Smooth muscle cell (in vitro differentiated cells): ENCODE data around the gene METTL25. TPM values are rescaled to one million over a fixed set of nuclear protein-coding genes. Genes with fewer than 3 reads are reported as not detected.

Experiments
- DNase-seq: peaks from one replicate; lab custom pipeline; 2025; ENCODE audit not compliant: unreplicated experiment; lab: John Stamatoyannopoulos, UW
- H2AFZ ChIP-seq: fragments of 200-600 bp; sonication (generic); 2 replicates; pipeline ENCODE4 v1.6.0; 2016; ENCODE audit warnings: antibody characterized with exemption, low read depth, mild to moderate bottlenecking
- H3F3A ChIP-seq: fragments of 200-600 bp; sonication (generic); 2 replicates; pipeline ENCODE4 v1.6.0; 2017; ENCODE audit warnings: antibody characterized with exemption, low read depth
- H3K27ac ChIP-seq: fragments of 200-600 bp; sonication (generic); 2 replicates; pipeline ENCODE4 v1.5.1; 2016; ENCODE audit warnings: low read depth, mild to moderate bottlenecking
- H3K27me3 ChIP-seq: fragments of 200-600 bp; sonication (generic); 2 replicates; pipeline ENCODE4 v1.6.1; 2016; ENCODE audit warnings: low read depth, mild to moderate bottlenecking
- H3K36me3 ChIP-seq: fragments of 200-600 bp; sonication (generic); 2 replicates; pipeline ENCODE4 v1.5.1; 2016; ENCODE audit warnings: low read depth
- H3K4me1 ChIP-seq: fragments of 200-600 bp; sonication (generic); 2 replicates; pipeline ENCODE4 v1.5.1; 2016; ENCODE audit warnings: low read depth
- H3K4me2 ChIP-seq: fragments of 200-600 bp; sonication (generic); 2 replicates; pipeline ENCODE4 v1.6.0; 2016; ENCODE audit warnings: mild to moderate bottlenecking
- H3K4me3 ChIP-seq: fragments of 200-600 bp; sonication (generic); 2 replicates; pipeline ENCODE4 v1.5.1; 2016; ENCODE audit warnings: mild to moderate bottlenecking
- H3K79me2 ChIP-seq: fragments of 200-600 bp; sonication (generic); 2 replicates; pipeline ENCODE4 v1.6.0; 2016; ENCODE audit warnings: low read depth, mild to moderate bottlenecking
- H3K9ac ChIP-seq: fragments of 200-600 bp; sonication (generic); 2 replicates; pipeline ENCODE4 v1.6.0; 2016; ENCODE audit warnings: low read depth
- H3K9me3 ChIP-seq: fragments of 200-600 bp; sonication (generic); replicated peaks from 2 replicates; pipeline ENCODE4 v1.5.1; 2016; ENCODE audit warnings: low read depth
- H4K20me1 ChIP-seq: fragments of 200-600 bp; sonication (generic); 2 replicates; pipeline ENCODE4 v1.6.0; 2016; ENCODE audit warnings: low read depth
- WGBS: methylation state at CpG from one replicate; pipeline ENCODE4 v1.1.7; 2016; ENCODE audit warnings: low lambda C conversion rate; 5-methylcytosine and 5-hydroxymethylcytosine counted together
- polyA plus RNA-seq: library from polyadenylated mRNA; unstranded; fragments of >200 nt; fragmentation: Nextera tagmentation; extraction: Ambion mirVana; gene quantifications from 2 replicates; pipeline ENCODE4 v1.2.1, GENCODE V29; 2016
- total RNA-seq: library from RNA; depleted of rRNA; stranded (reverse); fragments of >200 nt; gene quantifications from 2 replicates; pipeline ENCODE4 v1.2.3, GENCODE V29; 2014
- TF ChIP-seq, protein P1 (sequence below): fragments of 200-600 bp; sonication (generic); IDR thresholded peaks from 2 replicates; pipeline ENCODE4 v1.5.1; 2017; ENCODE audit warnings: borderline replicate concordance, mild to moderate bottlenecking, antibody characterized with exemption; ENCODE audit not compliant: insufficient read depth, poor library complexity, severe bottlenecking

METTL25 gene
- total and polyA plus RNA-seq, 2 experiments from 2014 or later: 6.2 to 14.7 TPM

DNA sequence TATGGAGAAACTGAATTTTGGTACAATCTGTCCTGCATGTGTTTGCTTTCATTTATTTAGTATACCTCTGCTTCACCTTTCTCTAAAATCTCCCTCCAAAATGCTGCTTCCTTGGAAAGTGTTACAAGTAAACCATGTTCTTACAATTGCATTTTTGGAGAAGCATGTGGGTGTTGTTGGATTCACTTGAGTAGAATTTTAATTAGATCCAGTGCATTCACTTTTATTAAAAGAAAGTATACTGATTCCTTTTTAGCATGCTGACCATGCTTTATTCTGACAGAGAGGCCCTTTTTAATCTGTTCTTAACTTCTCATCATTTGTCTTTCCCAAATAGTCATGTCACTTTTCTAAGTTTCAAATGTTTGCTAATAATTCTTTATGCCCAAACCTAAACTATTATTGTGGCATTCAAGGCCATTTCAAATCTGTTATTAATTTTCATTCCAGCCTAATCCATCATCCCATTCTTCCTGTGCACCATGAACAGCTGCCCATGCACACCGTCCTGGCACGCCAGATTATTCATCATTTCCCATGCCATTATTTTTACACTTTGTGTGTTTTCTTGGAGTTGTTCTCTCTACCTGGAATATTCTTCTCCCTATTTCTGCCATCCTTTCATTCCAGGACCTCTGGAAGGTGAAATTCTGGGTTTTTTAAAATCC is 90.7 kb downstream of the METTL25 start:
- Histone ChIP-seq H3K4me3 (no peak overlapping the region), H3K36me3 (no peaks in the 10 kb centered on the region), H3F3A (no peaks in the 10 kb centered on the region), H3K27ac (no peak overlapping the region), H4K20me1 (no peaks in the 10 kb centered on the region), H3K27me3 (no peaks in the 10 kb centered on the region), H3K4me1 (no peaks in the 10 kb centered on the region), H3K79me2 (no peaks in the 10 kb centered on the region), H2AFZ (no peak overlapping the region), H3K9me3 (no peaks in the 10 kb centered on the region), H3K4me2 (no peak overlapping the region), H3K9ac (no peak overlapping the region)
- TF ChIP-seq, protein P1, sequence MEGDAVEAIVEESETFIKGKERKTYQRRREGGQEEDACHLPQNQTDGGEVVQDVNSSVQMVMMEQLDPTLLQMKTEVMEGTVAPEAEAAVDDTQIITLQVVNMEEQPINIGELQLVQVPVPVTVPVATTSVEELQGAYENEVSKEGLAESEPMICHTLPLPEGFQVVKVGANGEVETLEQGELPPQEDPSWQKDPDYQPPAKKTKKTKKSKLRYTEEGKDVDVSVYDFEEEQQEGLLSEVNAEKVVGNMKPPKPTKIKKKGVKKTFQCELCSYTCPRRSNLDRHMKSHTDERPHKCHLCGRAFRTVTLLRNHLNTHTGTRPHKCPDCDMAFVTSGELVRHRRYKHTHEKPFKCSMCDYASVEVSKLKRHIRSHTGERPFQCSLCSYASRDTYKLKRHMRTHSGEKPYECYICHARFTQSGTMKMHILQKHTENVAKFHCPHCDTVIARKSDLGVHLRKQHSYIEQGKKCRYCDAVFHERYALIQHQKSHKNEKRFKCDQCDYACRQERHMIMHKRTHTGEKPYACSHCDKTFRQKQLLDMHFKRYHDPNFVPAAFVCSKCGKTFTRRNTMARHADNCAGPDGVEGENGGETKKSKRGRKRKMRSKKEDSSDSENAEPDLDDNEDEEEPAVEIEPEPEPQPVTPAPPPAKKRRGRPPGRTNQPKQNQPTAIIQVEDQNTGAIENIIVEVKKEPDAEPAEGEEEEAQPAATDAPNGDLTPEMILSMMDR: no peak
- no peak for DNase-seq
- WGBS: 98% methylated on average over 2 of the region's 2 CpGs

DNA sequence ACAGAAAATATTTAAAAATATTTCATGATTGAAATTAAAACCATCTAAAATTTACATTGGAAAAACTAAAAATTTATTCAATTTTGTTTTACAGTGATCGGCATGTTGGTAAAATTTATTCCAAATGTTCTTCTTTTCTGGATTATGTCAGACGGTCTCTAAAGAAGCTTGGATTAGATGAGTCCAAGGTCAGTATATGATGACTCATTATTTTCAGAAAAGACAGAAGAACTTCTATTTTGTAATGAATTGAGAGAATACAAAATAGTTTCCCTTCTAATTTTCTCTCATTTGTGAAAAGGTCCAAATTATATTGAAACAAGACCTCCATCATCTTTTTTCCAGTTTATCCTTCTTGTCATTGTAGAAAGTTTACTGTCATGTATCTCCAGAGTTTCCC is 98.3 kb downstream of the METTL25 start:
- TF ChIP-seq, protein P1: no peak
- H3K4me3 ChIP-seq: no peak overlapping the region
- no peak overlapping the region for H3K9ac ChIP-seq
- DNase-seq: no peak
- H3K27ac ChIP-seq: no peak overlapping the region
- no peak overlapping the region for H3K4me2 ChIP-seq
- H3K27me3 ChIP-seq: no peaks in the 10 kb centered on the region
- H4K20me1 ChIP-seq: no peaks in the 10 kb centered on the region
- no peaks in the 10 kb centered on the region for H3K9me3 ChIP-seq
- 91% methylated on average over 2 of the region's 2 CpGs for WGBS
- no peak overlapping the region for H2AFZ ChIP-seq
- no peaks in the 10 kb centered on the region for H3K79me2 ChIP-seq
- peaks cover 4% of the 10 kb centered on the region for H3K36me3 ChIP-seq
- H3K4me1 ChIP-seq: no peaks in the 10 kb centered on the region
- no peaks in the 10 kb centered on the region for H3F3A ChIP-seq

DNA sequence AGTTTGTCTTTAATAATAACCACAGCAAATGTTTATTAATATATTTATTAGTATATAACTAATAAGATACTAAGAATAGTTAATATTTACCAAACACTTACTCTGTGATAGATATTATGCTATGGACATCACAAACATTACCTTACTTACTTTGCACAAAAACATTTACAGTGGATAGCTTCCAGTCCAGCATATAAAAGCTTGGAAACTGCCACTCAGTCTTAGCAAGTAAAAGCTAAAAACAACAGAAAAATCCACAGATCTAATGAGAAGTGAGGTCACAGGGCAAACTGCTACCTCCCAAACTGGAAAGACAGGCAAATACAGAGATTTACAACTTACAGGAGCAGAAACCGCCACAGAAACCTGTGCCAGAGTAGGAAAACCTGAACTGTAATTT is 99.8 kb downstream of the METTL25 start:
- Histone ChIP-seq H4K20me1 (no peaks in the 10 kb centered on the region), H3F3A (no peaks in the 10 kb centered on the region), H3K9me3 (no peaks in the 10 kb centered on the region), H3K79me2 (no peaks in the 10 kb centered on the region), H3K4me1 (no peaks in the 10 kb centered on the region), H3K36me3 (peaks cover 4% of the 10 kb centered on the region), H3K9ac (no peak overlapping the region), H3K4me3 (no peak overlapping the region), H3K27ac (peak overlapping the region; percentile 27), H3K27me3 (no peaks in the 10 kb centered on the region), H2AFZ (no peak overlapping the region), H3K4me2 (no peak overlapping the region)
- TF ChIP-seq, protein P1: no peak
- WGBS: 78% methylated on average over 1 of the region's 1 CpG
- DNase-seq: no peak

DNA sequence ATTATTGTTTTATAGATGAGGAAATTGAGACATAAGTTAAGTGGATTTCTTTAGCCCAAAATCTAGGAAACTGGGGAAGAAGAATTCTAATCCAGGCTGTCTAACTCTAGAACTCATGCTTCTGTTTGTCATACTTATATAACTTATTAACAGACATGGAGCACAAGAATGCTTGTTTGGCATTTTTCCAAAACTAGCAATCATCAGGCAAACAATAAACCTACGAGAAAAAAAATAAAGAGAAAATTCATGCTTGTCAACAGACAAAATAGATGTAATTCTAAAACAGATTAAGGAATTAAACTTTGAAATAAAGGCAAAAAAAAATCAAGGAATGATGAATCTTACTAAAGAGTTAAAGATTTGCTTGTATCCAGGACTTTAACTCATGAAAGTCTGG is 103.1 kb downstream of the METTL25 start:
- H3K36me3 ChIP-seq: peaks cover 4% of the 10 kb centered on the region
- no peak for DNase-seq
- H3K9me3 ChIP-seq: no peaks in the 10 kb centered on the region
- no peaks in the 10 kb centered on the region for H3K79me2 ChIP-seq
- H3K27ac ChIP-seq: peak overlapping the region; percentile 27
- WGBS: 72% methylated on average over 1 of the region's 1 CpG
- H3K27me3 ChIP-seq: no peaks in the 10 kb centered on the region
- TF ChIP-seq, protein P1: no peak
- H4K20me1 ChIP-seq: no peaks in the 10 kb centered on the region
- no peak overlapping the region for H2AFZ ChIP-seq
- H3K4me3 ChIP-seq: no peak overlapping the region
- H3K9ac ChIP-seq: no peak overlapping the region
- no peaks in the 10 kb centered on the region for H3F3A ChIP-seq
- H3K4me1 ChIP-seq: no peaks in the 10 kb centered on the region
- no peak overlapping the region for H3K4me2 ChIP-seq
